Fibroblast of lung (primary cell): Measurements from ENCODE around the gene FKBP2. TPM values are rescaled to one million over a fixed set of nuclear protein-coding genes. Genes with fewer than 3 reads are reported as not detected.

Experiments used
- DNase-seq, 2 donors: peaks; one replicate each; pipeline versions ENCODE4 v3.0.0 to v3.0.0-alpha.2; 2010; ENCODE audit warnings: low read depth in 2 of 2
- H2AFZ ChIP-seq: 2 replicates; pipeline ENCODE4 v1.5.1; 2012; ENCODE audit warnings: low read length, control low read depth, inconsistent platforms
- H3K27ac ChIP-seq: 2 replicates; pipeline ENCODE4 v1.5.1; 2011; ENCODE audit warnings: low read length, control low read depth; ENCODE audit not compliant: insufficient read depth
- H3K27me3 ChIP-seq: 2 replicates; pipeline ENCODE4 v1.5.1; 2011; ENCODE audit warnings: mild to moderate bottlenecking, low read length; ENCODE audit not compliant: control insufficient read depth, insufficient read depth
- H3K36me3 ChIP-seq: 2 replicates; pipeline ENCODE4 v1.5.1; 2011; ENCODE audit warnings: low read length; ENCODE audit not compliant: control insufficient read depth, insufficient read depth
- H3K4me1 ChIP-seq: 2 replicates; pipeline ENCODE4 v1.5.1; 2011; ENCODE audit warnings: low read length; ENCODE audit not compliant: control insufficient read depth, insufficient read depth; ENCODE audit errors: extremely low read depth
- H3K4me2 ChIP-seq: 2 replicates; pipeline ENCODE4 v1.5.1; 2011; ENCODE audit warnings: low read length, control low read depth; ENCODE audit not compliant: insufficient read depth; ENCODE audit errors: extremely low read depth
- H3K4me3 ChIP-seq, 4 experiments: fragments of 200-600 bp in 1 of 4; sonication (generic) in 1 of 4; replicated peaks in 1 of 4; 2 replicates each; pipeline ENCODE4 v1.5.1; 2011 to 2016; ENCODE audit warnings: low read length in 4 of 4, low read depth in 3 of 4, mild to moderate bottlenecking in 3 of 4, control low read depth in 2 of 4, inconsistent platforms in 1 of 4, mixed read lengths in 1 of 4; ENCODE audit not compliant: insufficient read depth in 1 of 4; ENCODE audit errors: control extremely low read depth in 1 of 4
- H3K79me2 ChIP-seq: 2 replicates; pipeline ENCODE4 v1.5.1; 2012; ENCODE audit warnings: mild to moderate bottlenecking, low read length, inconsistent platforms; ENCODE audit not compliant: control insufficient read depth, insufficient read depth
- H3K9ac ChIP-seq: 2 replicates; pipeline ENCODE4 v1.5.1; 2011; ENCODE audit warnings: mild to moderate bottlenecking, low read length, control low read depth; ENCODE audit not compliant: insufficient read depth
- H3K9me3 ChIP-seq: 2 replicates; pipeline ENCODE4 v1.5.1; 2012; ENCODE audit warnings: low read depth, low read length; ENCODE audit not compliant: control insufficient read depth, insufficient read depth
- H4K20me1 ChIP-seq: 2 replicates; pipeline ENCODE4 v1.5.1; 2011; ENCODE audit warnings: low read length; ENCODE audit not compliant: control insufficient read depth, insufficient read depth; ENCODE audit errors: extremely low read depth
- EZH2 ChIP-seq: IDR thresholded peaks from 2 replicates; pipeline ENCODE4 v1.5.1; 2012; ENCODE audit warnings: low read length, control low read depth, mild to moderate bottlenecking; ENCODE audit errors: missing control alignments
- polyA minus RNA-seq: library from RNA; depleted of rRNA, polyadenylated mRNA; stranded (reverse); fragments of >200 nt; gene quantifications from 2 replicates; pipeline ENCODE4 v1.2.3, GENCODE V29; 2011; ENCODE audit warnings: low replicate concordance
- polyA plus RNA-seq, 2 donors: library from polyadenylated mRNA; depleted of rRNA in 1 of 2; stranded (reverse) in 1 of 2; unstranded in 1 of 2; fragments of >200 nt; gene quantifications; 2 replicates each; pipeline ENCODE4 v1.2.1, GENCODE V29; 2011 to 2012; ENCODE audit warnings: missing spikeins in 1 of 2
- total RNA-seq: library from RNA; depleted of rRNA; stranded (reverse); fragments of >200 nt; gene quantifications from 2 replicates; pipeline ENCODE4 v1.2.1, GENCODE V29; 2014
- TF ChIP-seq, protein P1 (sequence below), 2 donors: IDR thresholded peaks in 1 of 2; conservative IDR thresholded peaks in 1 of 2; 1 replicate in 1 of 2; 2 replicates in 1 of 2; pipeline ENCODE4 v1.5.1; 2011 to 2012; ENCODE audit warnings: low read length in 2 of 2, control low read depth in 1 of 2, inconsistent platforms in 1 of 2, low read depth in 1 of 2, mild to moderate bottlenecking in 1 of 2

FKBP2 gene
- 60.9 and 62.9 TPM in 2 replicates for total RNA-seq
- polyA plus RNA-seq: 34.7 and 41.4 TPM in 2 replicates
- polyA plus RNA-seq (2012): 129 and 130 TPM in 2 replicates
- polyA minus RNA-seq: 20.6 and 32.5 TPM in 2 replicates

GRCh38 chr11:64240435-64241240 is at the start of gene FKBP2:
TSS of gene FKBP2 (plus strand) at chr11:64241095. CDS start at chr11:64242388, 1,293 bp downstream.
- H2AFZ ChIP-seq: peak within 1 kb of the TSS; percentile 11
- H3K4me2 ChIP-seq: peak within 1 kb of the TSS; percentile 89
- H3K27me3 ChIP-seq: no peaks in the 10 kb centered on the region
- peaks cover 20% of the 10 kb centered on the region for H3K4me1 ChIP-seq
- peaks cover 33% of the 10 kb centered on the region for H3K79me2 ChIP-seq
- peak within 1 kb of the TSS; percentile 72 to 92 (median 84) for H3K4me3 ChIP-seq
- TF ChIP-seq EZH2: no peak
- TF ChIP-seq, protein P1, sequence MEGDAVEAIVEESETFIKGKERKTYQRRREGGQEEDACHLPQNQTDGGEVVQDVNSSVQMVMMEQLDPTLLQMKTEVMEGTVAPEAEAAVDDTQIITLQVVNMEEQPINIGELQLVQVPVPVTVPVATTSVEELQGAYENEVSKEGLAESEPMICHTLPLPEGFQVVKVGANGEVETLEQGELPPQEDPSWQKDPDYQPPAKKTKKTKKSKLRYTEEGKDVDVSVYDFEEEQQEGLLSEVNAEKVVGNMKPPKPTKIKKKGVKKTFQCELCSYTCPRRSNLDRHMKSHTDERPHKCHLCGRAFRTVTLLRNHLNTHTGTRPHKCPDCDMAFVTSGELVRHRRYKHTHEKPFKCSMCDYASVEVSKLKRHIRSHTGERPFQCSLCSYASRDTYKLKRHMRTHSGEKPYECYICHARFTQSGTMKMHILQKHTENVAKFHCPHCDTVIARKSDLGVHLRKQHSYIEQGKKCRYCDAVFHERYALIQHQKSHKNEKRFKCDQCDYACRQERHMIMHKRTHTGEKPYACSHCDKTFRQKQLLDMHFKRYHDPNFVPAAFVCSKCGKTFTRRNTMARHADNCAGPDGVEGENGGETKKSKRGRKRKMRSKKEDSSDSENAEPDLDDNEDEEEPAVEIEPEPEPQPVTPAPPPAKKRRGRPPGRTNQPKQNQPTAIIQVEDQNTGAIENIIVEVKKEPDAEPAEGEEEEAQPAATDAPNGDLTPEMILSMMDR (conservative IDR thresholded peaks at IDR 0.05 in 1 of 2, IDR thresholded peaks at IDR 0.05 in 1 of 2; ENCODE audit: low read depth in 1 of 2, low read length in 2 of 2): no peak
- H3K9me3 ChIP-seq: no peaks in the 10 kb centered on the region
- H3K9ac ChIP-seq: peak within 1 kb of the TSS; percentile 94
- peaks cover 17% of the 10 kb centered on the region for H3K36me3 ChIP-seq
- peak within 1 kb of the TSS; percentile 96 for H3K27ac ChIP-seq
- peak; percentile 94 to 97 for DNase-seq
- no peaks in the 10 kb centered on the region for H4K20me1 ChIP-seq

DNA sequence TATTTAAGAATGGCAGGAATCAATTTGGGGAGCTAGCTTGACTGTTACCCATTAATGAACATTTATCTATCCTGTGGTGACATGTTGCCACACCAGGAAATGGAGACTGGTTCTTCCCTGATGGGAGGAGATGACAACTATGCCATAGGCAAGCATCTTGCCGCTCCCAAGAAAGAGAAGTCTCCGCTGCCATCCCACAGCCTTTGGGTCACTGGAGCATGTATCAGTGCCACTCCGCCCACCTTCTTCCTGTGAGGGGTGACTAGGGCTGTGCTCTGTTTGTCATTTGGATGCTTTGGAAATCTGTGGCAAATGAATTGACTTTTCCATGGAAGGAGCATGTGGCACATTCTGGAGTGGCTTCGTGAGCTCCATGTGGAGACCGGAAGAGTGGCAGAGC is 48.5 kb upstream of the FKBP2 start:
- Histone ChIP-seq H3K9ac (no peak overlapping the region), H3K4me2 (no peak overlapping the region), H2AFZ (no peak overlapping the region), H3K27me3 (no peaks in the 10 kb centered on the region), H4K20me1 (no peaks in the 10 kb centered on the region), H3K4me1 (no peaks in the 10 kb centered on the region), H3K27ac (no peak overlapping the region), H3K9me3 (no peaks in the 10 kb centered on the region), H3K79me2 (peaks cover 36% of the 10 kb centered on the region), H3K4me3 (no peak overlapping the region), H3K36me3 (peaks cover 11% of the 10 kb centered on the region)
- TF ChIP-seq EZH2: no peak
- TF ChIP-seq, protein P1 (conservative IDR thresholded peaks at IDR 0.05 in 1 of 2, IDR thresholded peaks at IDR 0.05 in 1 of 2; ENCODE audit: low read depth in 1 of 2, low read length in 2 of 2): no peak
- DNase-seq: no peak

- H3K36me3 ChIP-seq: peaks cover 18% of the 10 kb centered on the region
- H4K20me1 ChIP-seq: no peaks in the 10 kb centered on the region
- DNase-seq: no peak
- H2AFZ ChIP-seq: no peak overlapping the region
- no peak overlapping the region for H3K4me2 ChIP-seq
- H3K9ac ChIP-seq: no peak overlapping the region
- TF ChIP-seq EZH2: no peak
- TF ChIP-seq, protein P1 (conservative IDR thresholded peaks at IDR 0.05 in 1 of 2, IDR thresholded peaks at IDR 0.05 in 1 of 2; ENCODE audit: low read depth in 1 of 2, low read length in 2 of 2): no peak
- H3K79me2 ChIP-seq: peaks cover 20% of the 10 kb centered on the region
- H3K9me3 ChIP-seq: no peaks in the 10 kb centered on the region
- H3K4me1 ChIP-seq: no peaks in the 10 kb centered on the region
- H3K27me3 ChIP-seq: no peaks in the 10 kb centered on the region
- H3K4me3 ChIP-seq: no peak overlapping the region
- no peak overlapping the region for H3K27ac ChIP-seq
Measured at GRCh38 chr11:64196626-64197025, 44.3 kb upstream of the FKBP2 start.
